Retinal pigment epithelial cell (primary cell): ENCODE data around the gene PLVAP.

ENCODE experiments used
- DNase-seq: peaks from one replicate; pipeline ENCODE4 v3.0.0-alpha.2; 2010; ENCODE audit warnings: low read depth
- H3K4me3 ChIP-seq: 2 replicates; pipeline ENCODE4 v1.5.1; 2011; ENCODE audit warnings: mild to moderate bottlenecking, low read length, control low read depth, moderate library complexity
- CTCF ChIP-seq: conservative IDR thresholded peaks from 2 replicates; pipeline ENCODE4 v1.5.1; 2011; ENCODE audit warnings: low read depth, low read length, control low read depth, inconsistent platforms

Gene PLVAP

DNA sequence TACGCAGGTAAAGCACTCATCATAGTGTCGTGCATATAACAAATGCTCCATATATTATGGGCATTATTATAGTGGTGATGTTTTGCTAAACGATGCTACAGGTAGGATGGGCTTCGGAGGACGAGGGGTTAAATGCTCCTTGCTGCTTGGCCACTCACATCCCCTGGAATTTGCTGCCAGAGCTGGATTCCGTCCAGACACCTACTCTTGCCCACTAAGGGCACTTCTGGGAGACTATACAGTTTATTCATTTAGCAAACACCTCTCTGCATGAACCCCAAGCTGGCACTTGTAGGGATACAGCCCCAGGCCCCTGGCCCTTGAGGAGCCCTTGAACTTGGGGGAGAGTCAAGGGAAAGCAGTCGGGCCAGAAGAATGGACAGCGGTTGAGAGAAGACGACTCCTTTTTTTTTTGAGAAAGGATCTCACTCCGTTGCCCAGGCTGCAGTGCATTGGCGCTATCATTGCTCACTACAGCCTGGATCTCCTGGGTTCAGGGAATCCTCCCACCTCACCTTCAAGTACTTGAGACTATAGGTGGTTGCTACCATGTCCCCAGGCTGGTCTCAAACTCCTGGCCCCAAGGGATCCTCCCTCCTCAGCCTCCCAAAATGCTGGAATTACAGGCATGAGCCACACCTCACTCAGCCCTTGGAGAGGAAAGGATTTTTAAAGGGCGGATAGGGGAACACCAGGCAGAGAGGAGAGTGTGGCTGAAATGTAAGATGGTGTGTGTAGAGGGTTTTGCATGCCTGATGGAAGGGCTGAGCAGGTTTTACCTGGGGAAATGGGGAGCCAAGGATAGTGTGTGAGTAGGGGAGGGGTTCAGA is 72.5 kb downstream of the PLVAP start:
- no peak for DNase-seq
- no peak for TF ChIP-seq CTCF
- H3K4me3 ChIP-seq: no peak overlapping the region

DNA sequence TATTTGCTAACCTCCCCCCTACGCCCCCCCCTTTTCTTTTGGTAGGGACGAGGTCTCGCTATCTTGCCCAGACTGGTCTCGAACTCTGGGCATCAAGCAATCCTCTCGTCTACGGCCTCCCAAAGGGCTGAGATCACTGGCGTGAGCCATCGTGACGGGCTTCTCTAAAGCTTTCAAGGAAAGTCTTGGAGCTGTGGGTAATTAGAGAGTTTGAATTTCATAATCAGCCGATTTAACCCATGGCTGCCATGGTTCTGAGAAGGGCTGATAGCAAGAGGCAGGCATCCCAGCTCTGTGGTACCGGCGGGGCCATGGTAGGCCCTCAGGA is 73.2 kb downstream of the PLVAP start:
- no peak for TF ChIP-seq CTCF
- H3K4me3 ChIP-seq: no peak overlapping the region
- no peak for DNase-seq

GRCh38 chr19:17303167-17303939 is 73.8 kb downstream of the PLVAP start, which contains the start of gene ABHD8:
ABHD8 (minus strand) TSS chr19:17303425; CDS start chr19:17301616, 1,809 bp downstream.
- peak; percentile 84 for DNase-seq
- TF ChIP-seq CTCF: peak; percentile 34
- H3K4me3 ChIP-seq: peak within 1 kb of the TSS; percentile 69

- no peak for TF ChIP-seq CTCF
- DNase-seq: no peak
- H3K4me3 ChIP-seq: peak overlapping the region; percentile 69
Observed at GRCh38 chr19:17302391-17303166, 74.6 kb downstream of the PLVAP start.
